ENCODE data around the gene B3GALT6.

B3GALT6 gene

GRCh38 chr1:1232208-1232795 lies at the start of gene B3GALT6:
B3GALT6 (plus strand) TSS chr1:1232237; CDS start chr1:1232279, 42 bp downstream.
- TF ChIP-seq CTCF (IDR thresholded peaks at IDR 0.05; ENCODE audit: extremely low read depth, insufficient read depth, missing control alignments): no peak

GRCh38 chr1:1182491-1183220 lies 49.4 kb upstream of the B3GALT6 start:
- no peak for DNase-seq (ENCODE audit: low spot score)
- in situ Hi-C loops (cut with MboI; ENCODE audit: low pct_unique_long_range_greater_than_20kb, low sequenced_read_pairs, unreplicated experiment): no loop called here
- no peak for TF ChIP-seq CTCF (IDR thresholded peaks at IDR 0.05; ENCODE audit: extremely low read depth, insufficient read depth, missing control alignments)

More at GRCh38 chr1:1232208-1232795, at the start of gene B3GALT6:
- in situ Hi-C loops (cut with MboI; ENCODE audit: low pct_unique_long_range_greater_than_20kb, low sequenced_read_pairs, unreplicated experiment): no loop called here
- no peak for DNase-seq (ENCODE audit: low spot score)

- no peak for TF ChIP-seq CTCF (IDR thresholded peaks at IDR 0.05; ENCODE audit: extremely low read depth, insufficient read depth, missing control alignments)
- no peak for DNase-seq (ENCODE audit: low spot score)
- in situ Hi-C loops (cut with MboI; ENCODE audit: low pct_unique_long_range_greater_than_20kb, low sequenced_read_pairs, unreplicated experiment): no loop called here
Observed at GRCh38 chr1:1183221-1183747, 48.8 kb upstream of the B3GALT6 start.

- no peak for DNase-seq (ENCODE audit: low spot score)
- no peak for TF ChIP-seq CTCF (IDR thresholded peaks at IDR 0.05; ENCODE audit: extremely low read depth, insufficient read depth, missing control alignments)
- in situ Hi-C loops (cut with MboI; ENCODE audit: low pct_unique_long_range_greater_than_20kb, low sequenced_read_pairs, unreplicated experiment): no loop called here
Observed at GRCh38 chr1:1183833-1184775, 47.9 kb upstream of the B3GALT6 start.

- no peak for TF ChIP-seq CTCF (IDR thresholded peaks at IDR 0.05; ENCODE audit: extremely low read depth, insufficient read depth, missing control alignments)
- DNase-seq (ENCODE audit: low spot score): no peak
- in situ Hi-C loops (cut with MboI; ENCODE audit: low pct_unique_long_range_greater_than_20kb, low sequenced_read_pairs, unreplicated experiment): no loop called here
Observed at GRCh38 chr1:1185101-1185765, 46.8 kb upstream of the B3GALT6 start.

- DNase-seq (ENCODE audit: low spot score): no peak
- no peak for TF ChIP-seq CTCF (IDR thresholded peaks at IDR 0.05; ENCODE audit: extremely low read depth, insufficient read depth, missing control alignments)
- in situ Hi-C loops (cut with MboI; ENCODE audit: low pct_unique_long_range_greater_than_20kb, low sequenced_read_pairs, unreplicated experiment): no loop called here
Observed at GRCh38 chr1:1187938-1188337, 44.1 kb upstream of the B3GALT6 start.

Data from GM13977 (cell line).